ENCODE measurements around the gene CBX6.
"Not testable (repeated sequence)": the region's sequence is repeated elsewhere in the genome, so short reads cannot be mapped to it uniquely, and the experiment has no call there.

The CBX6 gene

DNA sequence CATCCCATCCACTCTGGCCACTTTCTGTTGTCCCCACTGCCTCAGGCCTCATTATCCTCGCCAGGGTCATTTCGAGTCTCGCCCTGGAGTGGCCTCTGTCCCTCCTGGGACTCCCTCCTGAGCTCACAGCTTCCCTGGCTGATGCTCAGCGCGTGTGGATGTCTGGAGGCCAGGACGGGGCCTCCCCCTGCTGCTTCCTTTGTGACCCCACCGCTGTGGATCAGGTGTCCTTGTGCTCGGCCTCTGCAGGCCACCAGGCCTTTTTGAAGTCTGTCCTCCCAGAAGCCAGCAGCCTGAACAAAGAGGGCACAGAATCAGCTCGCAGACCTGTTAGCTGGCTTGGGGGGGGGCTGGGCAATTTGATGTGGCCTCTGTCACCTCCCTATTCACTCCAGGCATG is 13.5 kb downstream of the CBX6 start:
- CTCF ChIA-PET, result interaction anchor here (0.6 kb wide), 1 partner anchor 185 kb away, joined by 3 read pairs; no protein-coding TSS in a partner anchor
- no peak for DNase-seq (ENCODE audit: low spot score)
- H3K27ac ChIP-seq, result no peak overlapping the region
- POLR2A ChIA-PET (ENCODE audit: low non-redundant PET), result no interaction called here
- TF ChIP-seq CTCF (conservative IDR thresholded peaks at IDR 0.05; ENCODE audit: low read depth), result no peak

- ChIA-PET CTCF (interaction anchor here (0.9 kb wide), 1 partner anchor 16 kb away, joined by 4 read pairs; no protein-coding TSS in a partner anchor), POLR2A (ENCODE audit: low non-redundant PET) (interaction anchor here (0.7 kb wide), 1 partner anchor 10 kb away, joined by 5 read pairs; no protein-coding TSS in a partner anchor)
- not testable (repeated sequence) for H3K27ac ChIP-seq; DNase-seq (ENCODE audit: low spot score)
These were observed 17.5 kb downstream of the CBX6 start for GRCh38 chr22:38854476-38854875.

- DNase-seq (ENCODE audit: low spot score); POLR2A ChIA-PET (ENCODE audit: low non-redundant PET); H3K27ac ChIP-seq: not testable (repeated sequence)
- CTCF ChIA-PET, result interaction anchor here (0.5 kb wide), 1 partner anchor 257 kb away, joined by 3 read pairs; no protein-coding TSS in a partner anchor
These were observed 18.1 kb downstream of the CBX6 start for GRCh38 chr22:38853883-38854282.

GRCh38 chr22:38853196-38853651 is 18.8 kb downstream of the CBX6 start:
- CTCF ChIA-PET, result interaction anchor here (0.5 kb wide), 1 partner anchor 258 kb away, joined by 3 read pairs; no protein-coding TSS in a partner anchor
- no peak for TF ChIP-seq CTCF (conservative IDR thresholded peaks at IDR 0.05; ENCODE audit: low read depth)
- POLR2A ChIA-PET (ENCODE audit: low non-redundant PET), result no interaction called here
- H3K27ac ChIP-seq, result no peak overlapping the region
- no peak for DNase-seq (ENCODE audit: low spot score)

DNA sequence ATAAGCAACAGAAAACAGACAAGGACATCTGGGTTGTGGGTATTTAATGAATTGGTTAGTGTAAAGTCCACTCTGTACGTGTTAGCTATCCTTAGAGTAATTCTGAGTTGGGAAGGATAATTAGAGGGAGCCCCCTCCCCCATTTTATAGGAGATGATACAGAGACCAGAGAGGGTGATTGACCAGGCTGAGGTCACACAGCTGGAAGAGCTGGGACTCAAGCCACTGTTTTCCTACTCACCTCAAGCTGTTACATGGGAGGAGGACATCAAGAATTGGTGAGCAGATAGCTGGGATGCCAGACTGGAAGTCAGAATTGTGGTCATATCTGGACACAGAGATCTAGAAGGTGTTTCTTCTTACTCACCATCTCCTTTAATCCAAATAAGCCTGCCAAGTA is 19.5 kb downstream of the CBX6 start:
- no peak for TF ChIP-seq CTCF (conservative IDR thresholded peaks at IDR 0.05; ENCODE audit: low read depth)
- CTCF ChIA-PET, result no interaction called here
- H3K27ac ChIP-seq, result no peak overlapping the region
- no peak for DNase-seq (ENCODE audit: low spot score)
- POLR2A ChIA-PET (ENCODE audit: low non-redundant PET), result no interaction called here

DNA sequence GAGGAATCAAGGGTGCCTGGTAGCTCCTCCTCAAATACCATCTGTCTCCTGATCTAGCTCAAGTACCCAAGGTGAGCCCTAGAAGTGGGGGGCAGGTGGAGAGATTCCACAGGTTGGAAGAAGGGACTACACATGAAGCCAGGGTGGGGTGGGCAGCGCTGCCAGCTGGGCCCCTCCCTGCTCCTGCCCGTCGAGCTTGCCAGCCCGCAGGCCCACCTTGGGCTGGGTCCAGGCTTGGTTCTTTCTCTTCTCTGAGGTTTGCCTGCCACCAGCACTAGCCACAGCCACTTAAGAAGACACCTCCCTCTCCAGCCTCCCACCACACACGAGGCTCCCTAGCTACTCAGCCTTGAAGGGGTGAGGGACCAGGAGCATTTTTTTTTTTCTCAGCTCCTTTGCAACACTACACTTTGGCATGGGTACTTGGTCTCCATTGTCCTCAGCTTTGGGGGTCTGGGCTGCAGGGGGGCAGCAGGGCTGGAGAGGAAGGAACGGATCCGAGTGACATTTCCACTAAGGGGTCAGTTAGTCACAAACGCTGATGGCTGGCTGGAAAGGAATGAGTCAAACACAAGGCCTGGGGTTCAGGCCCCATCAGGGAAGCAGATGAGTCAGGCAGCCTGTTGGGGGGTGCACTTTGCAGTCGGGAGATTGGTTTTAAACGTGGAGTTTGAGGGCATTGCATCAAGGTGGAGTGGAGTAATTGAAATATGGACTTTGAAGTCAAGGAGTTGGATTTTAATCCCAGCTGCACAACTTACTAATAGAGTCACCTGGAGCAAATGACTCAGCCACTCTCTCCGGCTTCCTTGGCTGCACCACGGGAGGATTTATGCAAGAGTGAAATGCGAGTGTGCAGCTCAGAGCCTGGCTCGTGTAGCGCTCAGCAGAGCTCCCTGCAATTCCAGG is 20.8 kb downstream of the CBX6 start:
- CTCF ChIA-PET, result interaction anchor here (0.6 kb wide), 2 partner anchors 482 to 613 kb away, joined by 4 read pairs; no protein-coding TSS in a partner anchor
- TF ChIP-seq CTCF (conservative IDR thresholded peaks at IDR 0.05; ENCODE audit: low read depth), result no peak
- DNase-seq (ENCODE audit: low spot score), result peak; percentile 48
- POLR2A ChIA-PET (ENCODE audit: low non-redundant PET), result no interaction called here
- peak overlapping the region; percentile 66 for H3K27ac ChIP-seq

GRCh38 chr22:38850399-38850798 is 21.6 kb downstream of the CBX6 start:
- H3K27ac ChIP-seq, result no peak overlapping the region
- CTCF ChIA-PET, result interaction anchor here (0.6 kb wide), 2 partner anchors 481 to 614 kb away, joined by 4 read pairs; no protein-coding TSS in a partner anchor
- no peak for DNase-seq (ENCODE audit: low spot score)
- POLR2A ChIA-PET (ENCODE audit: low non-redundant PET), result no interaction called here
- TF ChIP-seq CTCF (conservative IDR thresholded peaks at IDR 0.05; ENCODE audit: low read depth), result no peak

All from RWPE1 (cell line).